HG02798 (cell line): ENCODE results near the gene SCAMP4.
"Not testable (repeated sequence)": the region's sequence is repeated elsewhere in the genome, so short reads cannot be mapped to it uniquely, and the experiment has no call there.

Experiments
- ATAC-seq: cut with Tn5 transposase; IDR thresholded peaks from one replicate; pipeline ENCODE4 v1.9.1; 2021; ENCODE audit warnings: mild to moderate bottlenecking; ENCODE audit not compliant: unreplicated experiment, poor library complexity

The SCAMP4 gene

DNA sequence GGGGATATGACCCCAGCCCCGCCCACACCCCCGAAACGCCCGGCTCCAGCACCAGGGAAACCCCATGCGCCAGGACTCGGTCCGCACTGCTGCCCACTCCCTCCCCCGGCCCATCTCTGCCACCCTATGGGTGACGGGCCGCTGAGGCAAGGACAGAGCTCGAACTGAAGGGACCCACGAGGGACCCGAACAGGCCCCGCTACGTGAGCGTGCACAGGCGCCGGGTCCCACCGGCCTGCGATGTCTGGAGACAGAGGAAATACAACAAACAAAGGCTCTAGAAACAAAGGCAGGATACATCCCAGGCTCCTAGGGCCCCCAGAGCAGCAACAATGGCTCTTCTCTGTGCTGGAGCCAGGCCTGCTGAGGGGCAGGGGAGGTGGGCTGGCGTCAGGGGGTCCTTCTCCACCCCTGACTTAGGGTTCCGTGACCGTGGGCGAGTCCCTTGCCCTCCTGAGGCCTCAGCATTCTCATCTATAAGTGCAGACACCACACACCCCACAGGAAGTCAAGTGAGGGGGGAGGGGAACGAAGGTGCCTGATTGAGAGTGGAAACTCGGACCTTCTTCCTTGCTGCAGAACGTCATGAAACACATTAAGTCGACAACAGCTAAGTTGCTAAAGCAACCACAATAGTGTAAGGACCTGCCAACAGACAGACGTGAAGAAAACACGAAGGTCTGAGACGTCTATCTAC, 23.0 kb upstream of the SCAMP4 start:
- ATAC-seq: no peak

DNA sequence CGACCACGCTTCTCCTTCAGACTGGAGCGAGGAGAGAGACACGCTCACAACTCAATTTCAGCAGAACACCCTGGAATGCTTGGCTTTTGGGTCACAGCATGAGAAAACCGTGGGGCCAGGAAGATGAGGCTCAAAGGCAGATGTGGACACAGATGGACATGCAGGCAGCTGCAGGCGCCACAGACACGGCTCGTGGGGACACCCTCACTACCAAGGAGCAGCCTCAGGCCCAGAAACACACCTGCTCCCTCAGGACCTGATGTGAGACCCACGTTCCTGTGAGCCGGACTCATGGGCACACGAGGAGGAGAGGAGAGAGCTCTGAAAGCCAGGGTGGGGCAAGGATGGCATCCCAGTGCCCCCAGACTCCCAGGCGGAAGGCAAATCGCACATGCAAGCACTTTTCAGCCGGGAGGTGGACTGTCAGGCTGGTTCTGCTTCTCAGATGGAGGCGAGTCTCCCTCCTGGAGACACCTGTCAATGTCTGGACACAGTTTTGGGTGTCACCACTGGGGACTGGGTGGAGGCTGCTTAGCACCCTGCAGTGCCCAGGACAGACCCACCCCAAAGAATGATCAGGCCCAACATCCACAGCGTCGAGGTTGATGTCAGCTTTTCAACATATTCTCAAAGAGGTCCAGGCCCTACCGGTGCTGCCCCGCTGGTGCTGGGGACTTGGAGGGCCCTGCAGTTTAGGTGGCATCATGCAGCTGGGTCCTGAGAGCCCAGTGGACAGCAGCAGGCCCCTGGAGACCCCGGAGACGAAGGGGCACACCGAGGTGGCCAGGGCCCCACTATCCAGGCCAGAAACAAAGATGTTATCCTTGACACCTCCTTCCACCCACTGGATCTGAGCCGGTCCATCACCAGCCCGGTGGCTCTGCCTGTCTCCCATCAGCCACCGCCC, 22.2 kb upstream of the SCAMP4 start:
- ATAC-seq: no peak

DNA sequence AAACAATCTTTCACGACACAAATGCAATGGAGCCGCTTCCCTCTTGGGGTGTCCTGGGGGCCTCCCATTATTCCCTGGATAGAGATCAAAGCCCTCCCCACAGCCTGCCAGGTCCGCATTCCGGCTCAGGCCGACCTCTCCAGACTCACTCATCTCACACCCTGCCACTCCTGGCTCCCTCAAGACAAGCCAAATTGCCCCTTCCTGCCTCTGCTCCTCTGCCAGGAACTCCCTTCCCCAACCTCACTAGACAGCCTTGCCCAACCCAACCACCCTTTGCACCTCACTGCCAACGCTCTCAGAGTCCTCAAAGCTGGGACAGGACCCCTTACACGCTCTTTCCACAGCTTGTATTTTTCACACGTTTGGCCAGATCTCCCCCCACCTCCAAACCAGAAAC, 21.4 kb upstream of the SCAMP4 start:
- ATAC-seq: no peak

DNA sequence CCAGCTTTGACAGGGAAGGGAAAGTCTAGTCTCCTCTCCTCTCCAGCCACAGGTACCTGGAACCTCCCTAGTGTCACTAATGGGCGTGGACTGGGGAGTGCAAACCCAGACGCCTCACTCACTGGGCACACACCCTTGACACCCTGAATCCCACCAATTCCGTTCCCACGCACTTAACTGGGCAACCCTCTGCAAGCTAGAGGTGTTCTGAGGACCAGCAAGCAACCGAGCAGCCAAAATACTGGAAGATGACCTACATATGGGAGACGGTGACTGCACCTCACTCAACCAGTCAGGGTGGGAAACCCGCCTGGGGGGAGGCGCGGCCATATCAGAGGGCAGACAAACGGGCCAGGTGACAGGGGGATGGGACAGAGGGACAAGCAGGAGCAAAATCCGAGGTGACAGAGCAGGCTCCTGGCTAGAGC, 20.9 kb upstream of the SCAMP4 start:
- ATAC-seq: no peak

DNA sequence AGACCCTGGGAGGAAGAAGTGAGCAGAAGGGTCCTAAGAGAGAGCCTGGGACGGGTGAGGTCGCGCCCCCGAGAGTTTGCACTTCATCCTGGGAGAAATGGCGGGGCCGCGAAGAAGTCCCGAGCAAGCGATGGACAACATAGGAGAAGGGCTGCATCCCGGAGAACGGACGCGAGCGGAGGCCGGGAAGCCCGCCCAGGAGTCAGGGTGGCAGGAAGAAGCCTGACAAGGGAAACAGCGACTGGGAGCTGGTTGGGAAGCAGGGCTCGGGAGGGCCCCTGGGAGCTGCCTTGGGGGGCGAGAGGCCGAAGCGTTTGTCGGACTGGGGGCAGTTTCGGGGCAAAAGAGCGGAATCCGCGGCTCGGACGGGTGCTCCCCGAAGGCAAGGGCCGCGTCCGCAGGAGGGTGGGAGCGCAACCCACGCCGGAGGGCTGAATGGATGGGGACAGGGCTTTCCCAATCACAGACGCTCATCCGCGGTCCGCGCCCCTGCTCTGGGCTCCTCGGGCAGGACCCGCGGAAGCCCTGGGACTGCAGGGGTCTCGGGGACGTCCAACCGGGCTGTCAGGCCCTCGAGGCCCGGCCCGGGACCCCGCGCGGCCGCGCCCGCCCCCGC, 20.4 kb upstream of the SCAMP4 start:
- peak; percentile 6 for ATAC-seq

DNA sequence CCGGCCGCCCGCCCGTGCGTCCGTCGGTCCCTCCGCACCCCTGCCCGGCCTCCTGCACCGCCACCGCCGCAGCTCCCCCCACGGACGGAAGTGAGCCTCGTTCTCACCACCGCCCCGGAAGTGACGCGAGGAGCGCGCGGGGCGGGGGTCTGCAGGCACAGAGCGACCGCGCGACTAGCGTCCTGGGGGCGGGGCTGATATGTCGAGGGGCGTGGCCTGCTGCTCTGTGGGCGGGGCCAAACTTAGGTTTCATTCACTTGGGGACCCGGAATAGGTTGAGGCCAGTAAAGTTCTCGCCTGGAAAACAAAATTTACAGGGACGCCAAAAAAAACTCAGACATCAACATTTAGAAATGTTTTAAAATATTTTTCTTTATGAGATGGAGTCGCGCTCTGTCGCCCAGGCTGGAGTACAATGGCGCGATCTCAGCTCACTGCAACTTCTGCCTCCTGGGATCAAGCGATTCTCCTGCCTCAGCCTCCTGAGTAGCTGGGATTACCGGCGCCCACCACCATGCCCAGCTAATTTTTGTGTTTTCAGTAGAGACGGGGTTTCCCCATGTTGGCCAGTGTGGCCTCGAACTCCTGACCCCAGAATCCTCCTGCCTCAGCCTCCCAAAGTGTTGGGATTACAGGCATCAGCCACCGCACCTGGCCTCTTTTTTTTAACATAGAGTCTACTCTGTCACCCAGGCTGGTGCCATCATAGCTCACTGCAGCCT, 19.6 kb upstream of the SCAMP4 start, which contains the start of gene ABHD17A:
Gene ABHD17A (minus strand): TSS at position 99 of the 722 bp plus-strand sequence. CDS start 3,930 bp downstream, outside the sequence.
- ATAC-seq: peak; percentile 91

DNA sequence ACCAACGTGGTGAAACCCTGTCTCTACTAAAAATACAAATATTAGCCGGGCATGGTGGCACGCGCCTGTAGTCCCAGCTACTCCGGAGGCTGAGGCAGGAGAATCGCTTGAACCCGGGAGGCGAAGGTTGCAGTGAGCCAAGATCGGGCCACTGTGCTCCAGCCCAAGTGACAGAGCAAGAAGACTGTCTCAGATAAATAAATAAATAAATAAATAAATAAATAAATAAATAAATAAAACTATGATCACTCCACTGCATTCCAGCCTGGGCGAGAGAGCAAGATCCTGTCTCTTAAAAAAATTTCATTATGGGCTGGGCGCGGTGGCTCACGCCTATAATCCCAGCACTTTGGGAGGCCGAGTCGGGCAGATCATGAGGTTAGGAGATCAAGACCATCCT, 18.8 kb upstream of the SCAMP4 start:
- not testable (repeated sequence) for ATAC-seq

DNA sequence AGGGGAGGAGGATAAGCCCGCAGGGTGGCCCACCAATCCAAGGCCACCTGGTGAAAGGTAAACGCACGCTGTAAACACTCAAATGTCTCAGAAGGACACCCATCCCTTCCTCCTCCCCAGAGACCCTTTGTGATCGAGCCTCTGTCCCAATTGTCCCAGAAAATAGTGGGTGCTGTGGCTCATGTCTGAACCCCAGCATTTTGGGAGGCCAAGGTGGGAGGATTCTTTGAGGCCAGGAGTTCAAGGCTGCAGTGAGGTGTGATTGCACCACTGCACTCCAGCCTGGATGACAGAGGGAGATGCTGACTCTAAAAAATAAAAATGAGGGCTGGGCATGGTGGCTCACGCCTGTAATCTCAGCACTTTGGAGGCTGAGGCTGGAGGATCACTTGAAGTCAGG, 16.8 kb upstream of the SCAMP4 start:
- no peak for ATAC-seq

DNA sequence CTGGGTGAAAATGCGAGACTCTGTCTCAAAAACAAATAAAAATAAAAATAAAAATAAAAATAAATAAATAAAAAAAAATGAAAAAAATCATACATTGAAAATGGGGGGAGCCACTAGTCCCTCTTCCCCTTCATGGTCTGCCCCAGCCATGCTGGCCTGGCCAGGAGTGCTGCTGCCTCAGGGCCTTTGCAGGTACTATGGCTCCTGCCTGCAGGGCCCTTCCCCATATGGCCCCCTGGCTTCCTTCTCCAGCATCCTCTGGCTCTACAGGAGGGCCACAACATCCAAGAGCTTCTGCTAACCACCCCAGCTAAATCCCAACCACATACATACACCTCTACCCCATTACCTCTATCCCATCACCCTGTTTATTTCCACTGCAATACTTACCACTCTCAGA, 15.3 kb upstream of the SCAMP4 start:
- no peak for ATAC-seq

DNA sequence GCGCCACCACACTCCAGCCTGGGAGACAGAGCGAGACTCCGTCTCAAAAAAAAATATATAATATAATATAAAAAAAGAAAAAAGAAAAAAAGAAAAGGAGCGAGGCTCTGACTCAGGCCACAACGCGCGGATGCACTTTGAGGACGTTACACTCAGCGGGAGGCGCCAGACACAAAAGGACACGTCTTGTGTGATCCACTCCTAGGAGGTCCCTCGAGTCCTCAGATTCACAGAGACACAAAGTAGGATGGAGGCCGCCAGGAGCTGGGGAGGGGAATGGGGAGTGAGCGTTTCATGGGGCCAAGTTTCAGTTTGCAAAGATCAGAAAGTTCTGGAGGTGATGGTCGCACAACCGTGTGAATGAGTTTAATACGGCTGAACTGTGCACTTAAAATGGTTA, 11.4 kb upstream of the SCAMP4 start:
- ATAC-seq: no peak

DNA sequence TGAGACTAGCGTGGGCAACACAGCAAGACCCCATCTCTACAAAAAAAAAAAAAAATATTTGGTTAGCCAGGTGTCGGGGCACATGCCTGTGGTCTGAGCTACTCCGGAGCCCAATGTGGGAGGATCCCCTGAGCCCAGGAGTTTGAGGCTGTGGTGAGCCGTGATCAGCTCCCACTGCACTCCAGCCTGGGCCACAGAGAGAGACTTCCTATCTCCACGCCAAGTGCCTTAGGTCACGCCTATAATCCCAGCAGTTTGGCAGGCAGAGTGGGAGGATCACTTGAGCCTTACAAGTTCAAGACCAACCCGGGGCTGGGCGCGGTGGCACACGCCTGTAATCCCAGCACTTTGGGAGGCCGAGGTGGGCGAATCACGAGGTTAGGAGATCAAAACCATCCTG, 8.7 kb upstream of the SCAMP4 start:
- ATAC-seq: no peak

DNA sequence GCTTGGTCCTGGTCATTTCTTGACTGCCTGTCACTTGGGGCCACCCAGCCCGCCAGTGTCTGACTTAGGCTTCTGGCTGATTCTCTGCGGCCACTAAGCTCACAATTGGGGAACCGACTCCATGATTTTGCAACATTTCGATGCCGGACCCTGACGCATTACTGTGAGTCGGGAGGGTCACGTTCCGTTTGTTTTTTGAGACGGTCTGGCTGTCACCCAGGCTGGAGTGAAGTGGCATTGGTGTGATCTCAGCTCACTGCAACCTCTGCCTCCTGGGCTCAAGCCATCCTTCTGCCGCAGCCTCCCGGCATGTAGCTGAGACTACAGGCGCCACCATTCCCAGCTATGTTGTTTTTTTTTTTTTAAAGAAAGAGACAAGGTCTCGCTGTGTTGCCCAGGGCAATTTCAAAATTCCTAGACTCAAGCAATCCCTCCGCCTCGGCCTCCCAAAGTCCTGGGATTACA, 3.2 kb upstream of the SCAMP4 start:
- ATAC-seq: no peak

DNA sequence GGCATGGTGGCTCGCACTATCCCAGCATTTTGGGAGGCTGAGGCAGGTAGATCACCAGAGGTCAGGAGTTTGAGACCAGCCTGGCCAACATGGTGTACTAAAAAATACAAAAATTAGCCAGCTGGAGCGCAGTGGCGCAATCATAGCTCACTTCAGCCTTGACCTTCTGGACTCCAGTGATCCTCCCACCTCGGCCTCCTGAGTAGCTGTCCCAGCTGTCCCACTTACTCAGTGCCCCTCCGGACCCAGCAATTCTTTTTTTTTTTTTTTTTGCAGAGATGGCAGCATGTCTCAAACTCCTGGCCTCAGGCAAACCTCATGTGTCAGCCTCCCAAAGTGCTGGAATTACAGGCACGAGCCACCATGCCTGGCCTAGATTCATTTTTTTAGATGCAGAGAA, 2.3 kb upstream of the SCAMP4 start:
- ATAC-seq: no peak

DNA sequence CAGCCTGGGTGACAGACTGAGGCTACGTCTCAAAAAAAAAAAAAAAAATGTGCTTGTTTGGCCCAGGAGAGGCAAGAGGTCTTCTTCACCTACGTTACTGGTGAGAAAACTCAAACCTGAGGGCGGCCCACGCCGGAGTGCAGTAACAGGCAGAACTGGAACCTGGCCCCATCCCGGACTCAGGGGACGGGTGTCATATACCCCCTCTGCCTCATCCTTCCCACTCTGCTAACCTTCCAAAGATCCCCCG, 414 bp upstream of the SCAMP4 start:
- ATAC-seq: no peak

DNA sequence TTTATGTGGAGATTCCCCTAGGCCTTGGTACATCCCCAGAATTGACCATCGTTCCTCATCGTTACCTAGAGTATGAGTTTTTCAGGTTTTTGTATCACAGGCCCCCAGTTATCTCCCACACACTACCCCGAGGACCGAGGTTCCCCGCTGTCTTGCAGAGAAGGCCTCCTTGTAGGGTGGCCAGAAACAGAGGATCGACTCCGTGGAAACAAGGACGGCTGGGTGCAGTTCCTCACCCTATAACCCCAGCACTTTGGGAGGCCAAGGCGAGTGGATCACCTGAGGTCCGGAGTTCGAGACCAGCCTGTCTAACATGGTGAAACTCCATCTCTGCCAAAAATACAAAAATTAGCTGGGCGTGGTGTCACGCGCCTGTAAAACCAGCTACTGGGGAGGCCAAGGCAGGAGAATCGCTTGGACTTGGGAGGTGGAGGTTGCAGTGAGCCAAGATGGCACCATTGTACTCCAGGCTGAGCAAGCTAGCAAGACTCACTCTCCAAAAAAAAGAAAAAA, 720 bp downstream of the SCAMP4 start:
- no peak for ATAC-seq

DNA sequence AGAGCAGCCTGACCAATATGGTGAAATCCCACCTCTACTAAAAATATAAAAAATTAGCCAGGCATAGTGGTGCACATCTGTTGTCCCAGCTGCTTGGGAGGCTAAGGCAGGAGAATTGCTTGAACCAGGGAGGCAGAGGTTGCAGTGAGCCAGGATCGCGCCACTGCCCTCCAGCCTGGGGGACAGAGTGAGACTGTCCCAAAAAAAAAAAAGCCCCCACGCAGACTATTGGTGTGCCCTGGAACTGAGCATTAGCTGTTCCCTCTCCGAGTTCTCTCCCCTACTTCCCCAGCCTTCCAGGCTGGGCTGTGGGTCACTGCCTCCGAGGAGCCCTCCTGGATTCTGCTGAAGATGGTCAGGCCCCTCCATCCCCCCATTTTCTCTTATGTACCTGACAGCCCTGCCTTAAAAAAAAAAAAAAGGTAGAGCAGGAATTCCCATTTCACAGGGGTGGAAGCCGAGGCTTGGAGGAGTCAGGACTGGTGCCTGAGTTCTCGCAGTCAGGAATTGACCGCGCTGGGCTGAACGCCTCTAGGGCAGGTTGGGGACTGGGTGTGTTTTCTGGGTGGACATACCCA, 1.9 kb downstream of the SCAMP4 start:
- no peak for ATAC-seq

DNA sequence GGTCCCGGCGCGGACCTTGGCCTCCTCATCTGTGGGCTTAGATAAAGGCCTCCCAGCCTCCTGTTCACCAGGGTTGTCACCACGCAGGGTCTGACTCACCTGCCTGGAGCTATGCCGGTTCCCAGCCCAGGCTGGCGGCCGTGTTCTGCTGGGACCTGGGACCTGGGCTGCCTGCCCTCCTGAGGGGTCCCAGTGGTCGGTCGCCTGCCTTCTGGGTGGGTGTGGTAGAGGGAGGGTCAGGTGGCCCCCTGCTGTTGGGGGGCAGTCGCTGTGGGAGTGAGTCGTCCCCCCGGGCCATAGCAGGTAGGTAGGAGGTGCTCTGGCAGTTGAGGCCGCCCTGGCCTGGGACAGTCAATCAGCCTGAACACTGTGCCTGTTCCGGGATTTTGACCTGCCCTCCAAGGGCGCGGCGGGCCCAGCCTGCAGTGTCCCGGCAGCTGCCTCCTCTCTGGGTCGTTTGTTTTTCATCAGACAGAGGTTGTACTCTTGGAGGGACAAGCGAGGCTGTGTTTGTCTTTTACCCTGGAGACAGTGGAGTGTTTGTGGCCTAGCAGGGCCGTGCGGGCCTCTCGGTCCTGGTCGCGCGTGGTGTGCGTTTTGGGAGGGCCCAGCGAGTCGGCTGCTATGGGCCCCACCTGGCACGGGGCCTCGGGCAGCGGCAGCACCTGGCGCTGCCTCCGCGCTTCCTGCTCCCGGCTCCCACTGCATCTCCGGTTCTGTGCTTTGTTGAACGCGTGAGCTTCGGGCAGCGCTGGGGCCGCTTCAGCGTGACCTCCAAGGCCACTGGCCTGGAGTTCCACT, 2.6 kb downstream of the SCAMP4 start:
- ATAC-seq: no peak

DNA sequence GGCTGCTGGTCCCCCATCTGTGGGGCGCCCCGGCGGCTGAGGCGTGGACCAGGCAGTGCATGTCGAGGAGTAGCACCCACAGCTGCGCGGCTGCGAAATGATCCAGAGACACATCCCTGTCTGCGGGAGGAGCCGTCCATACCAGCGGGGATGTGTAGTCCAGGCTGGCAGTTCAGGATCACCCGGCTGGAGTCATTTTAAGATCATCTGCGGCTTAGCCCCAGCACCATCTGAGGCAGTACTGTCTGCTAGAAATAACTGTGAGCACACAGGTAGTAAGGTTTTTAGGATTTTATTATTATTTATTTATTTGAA, 3.1 kb downstream of the SCAMP4 start:
- no peak for ATAC-seq

DNA sequence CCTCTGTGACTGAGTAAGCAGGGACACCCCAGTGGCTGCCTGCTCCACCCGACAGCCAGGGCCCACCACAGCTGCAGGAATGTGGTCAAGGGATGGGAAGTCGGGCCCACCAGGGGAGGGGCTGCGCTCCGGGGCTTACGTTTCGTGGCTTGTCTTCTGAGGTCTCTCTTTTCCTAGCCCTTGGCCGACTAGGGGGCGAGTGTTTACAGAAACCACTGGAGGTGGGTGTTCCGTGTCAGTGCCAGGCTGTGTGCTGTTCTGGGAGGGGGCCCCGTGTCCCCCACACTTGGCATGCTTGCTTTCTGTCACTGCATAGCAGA, 4.5 kb downstream of the SCAMP4 start:
- ATAC-seq: no peak

DNA sequence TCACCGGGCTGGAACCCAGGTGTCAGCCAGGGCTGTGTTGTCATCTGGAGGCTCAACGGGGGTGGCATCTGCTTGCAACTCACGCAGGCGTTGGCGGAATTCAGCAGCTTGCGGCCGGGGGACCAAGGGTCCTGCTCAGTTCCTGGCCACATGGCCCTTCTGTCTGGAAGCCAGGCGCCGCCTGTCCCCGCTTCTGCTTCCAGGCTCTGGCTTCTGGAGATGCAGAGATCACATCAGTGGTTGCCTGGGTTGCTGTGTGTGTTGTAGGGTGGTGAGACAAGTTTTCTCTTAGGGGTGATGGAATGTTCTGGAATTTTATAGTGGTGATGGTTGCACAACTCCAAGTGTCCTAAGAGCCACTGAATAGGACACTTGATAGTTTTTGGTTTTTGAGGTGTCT, 5.0 kb downstream of the SCAMP4 start:
- ATAC-seq: no peak
